CD4-positive, alpha-beta memory T cell (primary cell): ENCODE results near the gene IFI27L2. TPM values are rescaled to one million over a fixed set of nuclear protein-coding genes. Genes with fewer than 3 reads are reported as not detected.

Experiments used
- CTCF ChIA-PET: fragments of 350-600 bp; sonication (Branson Sonifier 250); formaldehyde crosslinking; loops from one replicate; lab custom pipeline; 2021; ENCODE audit warnings: inconsistent platforms; ENCODE audit not compliant: partially characterized antibody; lab: Charles Lee
- POLR2A ChIA-PET: fragments of 350-600 bp; sonication (Branson Sonifier 250); formaldehyde crosslinking; loops from one replicate; lab custom pipeline; 2021; ENCODE audit not compliant: partially characterized antibody; lab: Charles Lee
- DNase-seq, 5 donors: peaks; one replicate each; pipeline versions ENCODE4 v3.0.0 to v3.0.0-alpha.2; 2020 to 2022; ENCODE audit warnings: mixed read lengths in 1 of 5
- H3K27ac ChIP-seq: one replicate; pipeline ENCODE4 v1.7.0; 2013; ENCODE audit warnings: low read depth, low read length
- H3K27me3 ChIP-seq: 2 replicates; pipeline ENCODE4 v1.7.0; 2013; ENCODE audit warnings: mild to moderate bottlenecking, low read length, moderate library complexity; ENCODE audit not compliant: insufficient read depth
- H3K36me3 ChIP-seq: 2 replicates; pipeline ENCODE4 v1.7.0; 2013; ENCODE audit warnings: mild to moderate bottlenecking, low read length, moderate library complexity; ENCODE audit not compliant: insufficient read depth
- H3K4me1 ChIP-seq: 2 replicates; pipeline ENCODE4 v1.7.0; 2013; ENCODE audit warnings: mild to moderate bottlenecking, low read length, moderate library complexity; ENCODE audit not compliant: insufficient read depth
- H3K4me3 ChIP-seq, 2 donors: one replicate each; pipeline ENCODE4 v1.7.0; 2013; ENCODE audit warnings: low read length in 2 of 2, mild to moderate bottlenecking in 1 of 2
- H3K9me3 ChIP-seq, 2 donors: one replicate each; pipeline ENCODE4 v1.7.0; 2013; ENCODE audit warnings: low read length in 2 of 2, control low read depth in 1 of 2; ENCODE audit not compliant: control insufficient read depth in 1 of 2
- H3K27ac Mint-ChIP-seq, 7 donors: one replicate each; pipeline ENCODE4 v1.8.0; 2020 to 2021; ENCODE audit warnings: mixed read lengths in 7 of 7, mild to moderate bottlenecking in 6 of 7, inconsistent platforms in 3 of 7, moderate library complexity in 3 of 7
- H3K27me3 Mint-ChIP-seq, 2 donors: one replicate each; pipeline ENCODE4 v1.8.0; 2020 to 2021; ENCODE audit warnings: mixed read lengths in 2 of 2
- H3K36me3 Mint-ChIP-seq, 2 donors: one replicate each; pipeline ENCODE4 v1.8.0; 2020 to 2021; ENCODE audit warnings: mixed read lengths in 2 of 2, inconsistent platforms in 1 of 2, mild to moderate bottlenecking in 1 of 2
- H3K4me1 Mint-ChIP-seq, 4 donors: one replicate each; pipeline ENCODE4 v1.8.0; 2020 to 2021; ENCODE audit warnings: mixed read lengths in 4 of 4, mild to moderate bottlenecking in 1 of 4
- H3K4me3 Mint-ChIP-seq, 8 donors: one replicate each; pipeline ENCODE4 v1.8.0; 2020 to 2021; ENCODE audit warnings: mixed read lengths in 8 of 8, mild to moderate bottlenecking in 7 of 8, moderate library complexity in 6 of 8, inconsistent platforms in 3 of 8
- H3K9me3 Mint-ChIP-seq, 8 donors: one replicate each; pipeline ENCODE4 v1.8.0; 2020 to 2021; ENCODE audit warnings: mixed read lengths in 8 of 8, mild to moderate bottlenecking in 5 of 8, inconsistent platforms in 3 of 8, moderate library complexity in 1 of 8
- intact Hi-C: fragments of 100-400 bp; cut with micrococcal nuclease; formaldehyde crosslinking; loops from one replicate; pipeline ENCODE4 v1.15.1; 2023
- polyA plus RNA-seq, 2 donors: library from polyadenylated mRNA; unstranded; fragments of 300-500 nt; fragmentation: Illumina TruSeq; gene quantifications; one replicate each; pipeline ENCODE4 v1.2.3, GENCODE V29; 2021
- total RNA-seq, 2 experiments: library from RNA; stranded (reverse); gene quantifications; one replicate each; pipeline ENCODE4 v1.2.3, GENCODE V29; 2021

Gene IFI27L2
- total and polyA plus RNA-seq, 4 experiments from 2014 or later: 34.0 to 87.9 (median 49.8) TPM

- H3K4me3 Mint-ChIP-seq: no peak overlapping the region
- no peak overlapping the region for H3K27ac Mint-ChIP-seq
- intact Hi-C loops: no loop called here
- Histone ChIP-seq H3K4me1 (no peaks in the 10 kb centered on the region), H3K27ac (no peak overlapping the region), H3K27me3 (no peaks in the 10 kb centered on the region), H3K9me3 (peaks cover 0 to 7% of the 10 kb centered on the region in 2 donors), H3K36me3 (no peaks in the 10 kb centered on the region), H3K4me3 (no peak overlapping the region)
- H3K27me3 Mint-ChIP-seq: peaks cover 5 to 17% of the 10 kb centered on the region in 2 donors
- ChIA-PET CTCF (interaction anchor here (1.1 kb wide), 1 partner anchor 10 kb away, joined by 4 read pairs; no protein-coding TSS in a partner anchor), POLR2A (no interaction called here)
- H3K36me3 Mint-ChIP-seq: peaks cover 0 to 11% of the 10 kb centered on the region in 2 donors
- DNase-seq: no peak
- H3K9me3 Mint-ChIP-seq: peaks cover 3 to 36% (median 21%) of the 10 kb centered on the region in 8 donors
- H3K4me1 Mint-ChIP-seq: no peaks in the 10 kb centered on the region
These were observed 7.0 kb downstream of the IFI27L2 start for GRCh38 chr14:94122438-94122837.

- H3K9me3 Mint-ChIP-seq: peaks cover 3 to 36% (median 21%) of the 10 kb centered on the region in 8 donors
- POLR2A ChIA-PET: interaction anchor here (1.1 kb wide), 1 partner anchor 9 kb away, joined by 3 read pairs; no protein-coding TSS in a partner anchor
- no peak overlapping the region for H3K27ac Mint-ChIP-seq
- H3K27me3 Mint-ChIP-seq: peaks cover 5 to 23% of the 10 kb centered on the region in 2 donors
- peaks cover 0 to 4% of the 10 kb centered on the region in 2 donors for H3K36me3 Mint-ChIP-seq
- Histone ChIP-seq H3K4me1 (no peaks in the 10 kb centered on the region), H3K9me3 (peaks cover 0 to 7% of the 10 kb centered on the region in 2 donors), H3K36me3 (no peaks in the 10 kb centered on the region), H3K27ac (no peak overlapping the region), H3K27me3 (no peaks in the 10 kb centered on the region), H3K4me3 (no peak overlapping the region)
- CTCF ChIA-PET: no interaction called here
- no peaks in the 10 kb centered on the region for H3K4me1 Mint-ChIP-seq
- intact Hi-C loops: no loop called here
- no peak overlapping the region for H3K4me3 Mint-ChIP-seq
- DNase-seq: no peak
These were observed 7.9 kb downstream of the IFI27L2 start for GRCh38 chr14:94121485-94121884.

- Histone ChIP-seq H3K4me1 (no peaks in the 10 kb centered on the region), H3K4me3 (no peak overlapping the region), H3K36me3 (no peaks in the 10 kb centered on the region), H3K27me3 (no peaks in the 10 kb centered on the region), H3K27ac (no peak overlapping the region), H3K9me3 (peaks cover 0 to 7% of the 10 kb centered on the region in 2 donors)
- Mint-ChIP-seq H3K4me1 (no peaks in the 10 kb centered on the region), H3K27ac (no peak overlapping the region), H3K27me3 (peaks cover 5 to 25% of the 10 kb centered on the region in 2 donors), H3K9me3 (peaks cover 3 to 36% (median 21%) of the 10 kb centered on the region in 8 donors), H3K4me3 (no peak overlapping the region), H3K36me3 (peaks cover 0 to 1% of the 10 kb centered on the region in 2 donors)
- DNase-seq: no peak
- CTCF ChIA-PET: no interaction called here
- POLR2A ChIA-PET: interaction anchor here (1.1 kb wide), 1 partner anchor 9 kb away, joined by 3 read pairs; no protein-coding TSS in a partner anchor
- intact Hi-C loops: no loop called here
These were observed 8.6 kb downstream of the IFI27L2 start for GRCh38 chr14:94120667-94121340.

GRCh38 chr14:94119071-94119470, 10.3 kb downstream of the IFI27L2 start:
- Mint-ChIP-seq H3K4me1 (no peaks in the 10 kb centered on the region), H3K36me3 (peaks cover 0 to 1% of the 10 kb centered on the region in 2 donors), H3K9me3 (peaks cover 3 to 36% (median 21%) of the 10 kb centered on the region in 8 donors), H3K27me3 (peaks cover 5 to 31% of the 10 kb centered on the region in 2 donors), H3K4me3 (no peak overlapping the region), H3K27ac (no peak overlapping the region)
- H3K36me3 ChIP-seq: no peaks in the 10 kb centered on the region
- no peak for DNase-seq
- no peak overlapping the region for H3K4me3 ChIP-seq
- peaks cover 0 to 7% of the 10 kb centered on the region in 2 donors for H3K9me3 ChIP-seq
- H3K4me1 ChIP-seq: no peaks in the 10 kb centered on the region
- ChIA-PET POLR2A (no interaction called here), CTCF (no interaction called here)
- no peaks in the 10 kb centered on the region for H3K27me3 ChIP-seq
- no peak overlapping the region for H3K27ac ChIP-seq
- intact Hi-C loops: no loop called here

- CTCF ChIA-PET: interaction anchor here (1.0 kb wide), 1 partner anchor 82 kb away, joined by 3 read pairs; no protein-coding TSS in a partner anchor
These were observed 11.5 kb downstream of the IFI27L2 start for GRCh38 chr14:94117856-94118255.

GRCh38 chr14:94116701-94117100, 12.7 kb downstream of the IFI27L2 start:
- DNase-seq: no peak
- H3K9me3 Mint-ChIP-seq: peaks cover 0 to 29% (median 18%) of the 10 kb centered on the region in 8 donors
- intact Hi-C loops: no loop called here
- POLR2A ChIA-PET: no interaction called here
- Histone ChIP-seq H3K4me3 (no peak overlapping the region), H3K27ac (no peak overlapping the region), H3K9me3 (peaks cover 0 to 7% of the 10 kb centered on the region in 2 donors), H3K4me1 (no peaks in the 10 kb centered on the region), H3K36me3 (no peaks in the 10 kb centered on the region), H3K27me3 (no peaks in the 10 kb centered on the region)
- no peak overlapping the region for H3K4me3 Mint-ChIP-seq
- H3K4me1 Mint-ChIP-seq: no peaks in the 10 kb centered on the region
- CTCF ChIA-PET: interaction anchor here (1.2 kb wide), 1 partner anchor 13 kb away, joined by 3 read pairs; no protein-coding TSS in a partner anchor
- no peak overlapping the region for H3K27ac Mint-ChIP-seq
- H3K27me3 Mint-ChIP-seq: peaks cover 5 to 34% of the 10 kb centered on the region in 2 donors
- H3K36me3 Mint-ChIP-seq: peaks cover 0 to 1% of the 10 kb centered on the region in 2 donors

More at GRCh38 chr14:94117856-94118255, 11.5 kb downstream of the IFI27L2 start:
- no peaks in the 10 kb centered on the region for H3K4me1 Mint-ChIP-seq
- H3K9me3 Mint-ChIP-seq: peaks cover 0 to 36% (median 21%) of the 10 kb centered on the region in 8 donors
- H3K36me3 Mint-ChIP-seq: peaks cover 0 to 1% of the 10 kb centered on the region in 2 donors
- POLR2A ChIA-PET: no interaction called here
- Histone ChIP-seq H3K4me3 (no peak overlapping the region), H3K9me3 (peaks cover 0 to 7% of the 10 kb centered on the region in 2 donors), H3K27me3 (no peaks in the 10 kb centered on the region), H3K36me3 (no peaks in the 10 kb centered on the region), H3K4me1 (no peaks in the 10 kb centered on the region), H3K27ac (no peak overlapping the region)
- intact Hi-C loops: no loop called here
- H3K27me3 Mint-ChIP-seq: peaks cover 5 to 34% of the 10 kb centered on the region in 2 donors
- H3K4me3 Mint-ChIP-seq: no peak overlapping the region
- no peak for DNase-seq
- H3K27ac Mint-ChIP-seq: no peak overlapping the region

GRCh38 chr14:94115631-94116030, 13.8 kb downstream of the IFI27L2 start:
- Mint-ChIP-seq H3K36me3 (no peaks in the 10 kb centered on the region), H3K4me1 (no peaks in the 10 kb centered on the region), H3K27ac (no peak overlapping the region), H3K27me3 (peaks cover 3 to 27% of the 10 kb centered on the region in 2 donors), H3K4me3 (no peak overlapping the region), H3K9me3 (peaks cover 0 to 18% (median 13%) of the 10 kb centered on the region in 8 donors)
- ChIA-PET POLR2A (no interaction called here), CTCF (interaction anchor here (0.9 to 1.2 kb wide), 2 partner anchors 15 to 21 kb away, joined by 3 read pairs; no protein-coding TSS in a partner anchor)
- H3K36me3 ChIP-seq: no peaks in the 10 kb centered on the region
- H3K27me3 ChIP-seq: no peaks in the 10 kb centered on the region
- no peak overlapping the region for H3K4me3 ChIP-seq
- H3K27ac ChIP-seq: no peak overlapping the region
- peaks cover 0 to 7% of the 10 kb centered on the region in 2 donors for H3K9me3 ChIP-seq
- no peak for DNase-seq
- no peaks in the 10 kb centered on the region for H3K4me1 ChIP-seq
- intact Hi-C loops: no loop called here
